ENCODE results near the gene VOPP1. TPM values are rescaled to one million over a fixed set of nuclear protein-coding genes. Genes with fewer than 3 reads are reported as not detected.

VOPP1 gene
- total and polyA plus RNA-seq, 10 of the 15 experiments (the other 5 are each of a cell fraction or from before 2014, with no cell fraction given) = 32.8 to 206 (median 129) TPM

GRCh38 chr7:55570218-55570873 lies 2.0 kb downstream of the VOPP1 start (continued):
- no peak for TF ChIP-seq CEBPZ (IDR thresholded peaks at IDR 0.05; ENCODE audit: low read depth, low read length)
- no peak for TF ChIP-seq NFYB (IDR thresholded peaks at IDR 0.05; ENCODE audit: insufficient read depth, low read depth, low read length)
- TF ChIP-seq NBN (IDR thresholded peaks at IDR 0.05) = 0 out of 2 replicates have a peak, but pooled peaks have one; percentile 17
- no peak for TF ChIP-seq ZNF217 (IDR thresholded peaks at IDR 0.05)
- 0 out of 2 replicates have a peak, but pooled peaks have one; percentile 4 for TF ChIP-seq RUNX3 (IDR thresholded peaks at IDR 0.05; ENCODE audit: low read length)
- no peak for TF ChIP-seq ZBTB11 (CRISPR knock-in tag; IDR thresholded peaks at IDR 0.05)
- no peak for TF ChIP-seq CHD4 (IDR thresholded peaks at IDR 0.05)
- TF ChIP-seq SIN3A (IDR thresholded peaks at IDR 0.05; ENCODE audit: low read depth, low read length) = no peak
- TF ChIP-seq FOXK2 (IDR thresholded peaks at IDR 0.05) = no peak
- TF ChIP-seq GATAD2B (conservative IDR thresholded peaks at IDR 0.05; ENCODE audit: low read depth) = no peak
- peak; percentile 62; the same call in 1 of the 2 replicates for TF ChIP-seq SMAD5 (IDR thresholded peaks at IDR 0.05; ENCODE audit: low read depth)
- no peak for TF ChIP-seq STAT3 (IDR thresholded peaks at IDR 0.05; ENCODE audit: low read depth, low read length)
- no peak for TF ChIP-seq IRF5 (IDR thresholded peaks at IDR 0.05; ENCODE audit: borderline replicate concordance)
- no peak for TF ChIP-seq JUND (IDR thresholded peaks at IDR 0.05; ENCODE audit: low read depth, low read length)
- no peak for TF ChIP-seq CBFB (IDR thresholded peaks at IDR 0.05; ENCODE audit: low read depth)
- TF ChIP-seq STAT1 (conservative IDR thresholded peaks at IDR 0.05) = no peak
- no peak for TF ChIP-seq RELA (IDR thresholded peaks at IDR 0.05; ENCODE audit: borderline replicate concordance, partially characterized antibody)
- TF ChIP-seq PAX8 (IDR thresholded peaks at IDR 0.05) = no peak
- no peak for TF ChIP-seq SREBF2 (IDR thresholded peaks at IDR 0.05; ENCODE audit: low read length)
- TF ChIP-seq EED (IDR thresholded peaks at IDR 0.05; ENCODE audit: low read depth) = peak; percentile 58; the same call in 1 of the 2 replicates
- TF ChIP-seq PAX5 (IDR thresholded peaks at IDR 0.05; ENCODE audit: borderline replicate concordance, low read depth, low read length) = no peak
- no peak for TF ChIP-seq PML (IDR thresholded peaks at IDR 0.05; ENCODE audit: low read length)
- TF ChIP-seq EP300 (IDR thresholded peaks at IDR 0.05; ENCODE audit: borderline replicate concordance in 1 of 2, control insufficient read depth in 1 of 2, low read depth in 2 of 2, low read length in 2 of 2) = no peak; a peak in 1 of 4 replicates
